Astrocyte (in vitro differentiated cells and primary cell): ENCODE data around the gene PITPNB. TPM values are rescaled to one million over a fixed set of nuclear protein-coding genes. Genes with fewer than 3 reads are reported as not detected.

ENCODE experiments used
- DNase-seq: peaks from one replicate; pipeline ENCODE4 v3.0.0-alpha.2; 2010; ENCODE audit warnings: low read depth
- FAIRE-seq: peaks from 2 replicates; lab custom pipeline; 2011; peaks lifted over from hg19 to GRCh38; lab: Jason Lieb, UNC
- H2AFZ ChIP-seq: 2 replicates; pipeline ENCODE4 v1.6.0; 2012; ENCODE audit warnings: low read depth, low read length, inconsistent platforms
- H3K27ac ChIP-seq: 2 replicates; pipeline ENCODE4 v1.5.1; 2011; ENCODE audit warnings: low read depth, low read length, inconsistent platforms
- H3K27me3 ChIP-seq: 2 replicates; pipeline ENCODE4 v1.6.0; 2011; ENCODE audit warnings: low read length, inconsistent platforms; ENCODE audit not compliant: insufficient read depth
- H3K36me3 ChIP-seq: 2 replicates; pipeline ENCODE4 v1.5.1; 2011; ENCODE audit warnings: low read length, inconsistent platforms; ENCODE audit not compliant: insufficient read depth
- H3K4me1 ChIP-seq: 2 replicates; pipeline ENCODE4 v1.5.1; 2011; ENCODE audit warnings: low read length, inconsistent platforms; ENCODE audit not compliant: insufficient read depth
- H3K4me2 ChIP-seq: 2 replicates; pipeline ENCODE4 v1.6.0; 2012; ENCODE audit warnings: low read length, inconsistent platforms
- H3K4me3 ChIP-seq: 2 replicates; pipeline ENCODE4 v1.5.1; 2011; ENCODE audit warnings: low read depth, mild to moderate bottlenecking, low read length, inconsistent platforms; ENCODE audit not compliant: insufficient read depth
- H3K79me2 ChIP-seq: 2 replicates; pipeline ENCODE4 v1.6.0; 2012; ENCODE audit warnings: mild to moderate bottlenecking, low read length, inconsistent platforms; ENCODE audit not compliant: insufficient read depth
- H3K9ac ChIP-seq: 2 replicates; pipeline ENCODE4 v1.6.0; 2012; ENCODE audit warnings: mild to moderate bottlenecking, low read length, inconsistent platforms
- H3K9me3 ChIP-seq: 2 replicates; pipeline ENCODE4 v1.5.1; 2012; ENCODE audit warnings: low read depth, mild to moderate bottlenecking, low read length, inconsistent platforms; ENCODE audit not compliant: insufficient read depth
- H4K20me1 ChIP-seq: 2 replicates; pipeline ENCODE4 v1.6.0; 2012; ENCODE audit warnings: low read length, inconsistent platforms; ENCODE audit not compliant: insufficient read depth
- H3K27ac Mint-ChIP-seq: one replicate; pipeline ENCODE4 v1.8.0; 2021; ENCODE audit warnings: mild to moderate bottlenecking, mixed read lengths; ENCODE audit not compliant: unreplicated experiment
- H3K27me3 Mint-ChIP-seq: one replicate; pipeline ENCODE4 v1.8.0; 2021; ENCODE audit warnings: low read depth, mixed read lengths; ENCODE audit not compliant: unreplicated experiment
- H3K36me3 Mint-ChIP-seq: one replicate; pipeline ENCODE4 v1.8.0; 2021; ENCODE audit warnings: low read depth, mixed read lengths; ENCODE audit not compliant: unreplicated experiment
- H3K4me1 Mint-ChIP-seq: one replicate; pipeline ENCODE4 v1.8.0; 2021; ENCODE audit warnings: low read depth, mixed read lengths; ENCODE audit not compliant: unreplicated experiment
- H3K4me3 Mint-ChIP-seq: one replicate; pipeline ENCODE4 v1.8.0; 2021; ENCODE audit warnings: mild to moderate bottlenecking, moderate library complexity, mixed read lengths; ENCODE audit not compliant: unreplicated experiment
- H3K9me3 Mint-ChIP-seq: one replicate; pipeline ENCODE4 v1.8.0; 2021; ENCODE audit warnings: mild to moderate bottlenecking, mixed read lengths; ENCODE audit not compliant: unreplicated experiment
- CTCF ChIP-seq: IDR thresholded peaks from 2 replicates; pipeline ENCODE4 v1.5.1; 2011; ENCODE audit warnings: low read depth, mild to moderate bottlenecking, inconsistent platforms, low read length, moderate library complexity; ENCODE audit not compliant: insufficient read depth
- EZH2 ChIP-seq: IDR thresholded peaks from 2 replicates; pipeline ENCODE4 v1.6.1; 2012; ENCODE audit warnings: mild to moderate bottlenecking, low read length, inconsistent platforms; ENCODE audit not compliant: insufficient read depth
- total RNA-seq: library from RNA; stranded (reverse); gene quantifications from 2 replicates; pipeline ENCODE4 v1.2.1, GENCODE V29; 2021

The PITPNB gene
- total RNA-seq, 1 donor from 2014 or later = 90.6 TPM

- H3K9me3 Mint-ChIP-seq = no peaks in the 10 kb centered on the region
- no peak overlapping the region for H3K4me3 ChIP-seq
These were observed 110.4 kb downstream of the PITPNB start for GRCh38 chr22:27808451-27809225.

GRCh38 chr22:27805841-27806240, 113.2 kb downstream of the PITPNB start:
- peaks cover 17% of the 10 kb centered on the region for H3K27me3 Mint-ChIP-seq
- Histone ChIP-seq H3K9ac (no peak overlapping the region), H3K9me3 (no peaks in the 10 kb centered on the region), H3K4me1 (peaks cover 21% of the 10 kb centered on the region), H2AFZ (no peak overlapping the region), H4K20me1 (no peaks in the 10 kb centered on the region), H3K27me3 (no peaks in the 10 kb centered on the region), H3K36me3 (no peaks in the 10 kb centered on the region), H3K4me2 (no peak overlapping the region), H3K4me3 (no peak overlapping the region), H3K79me2 (peaks cover 17% of the 10 kb centered on the region), H3K27ac (no peak overlapping the region)
- TF ChIP-seq CTCF (no peak), EZH2 (no peak)
- DNase-seq (no peak), FAIRE-seq (no peak)
- no peak overlapping the region for H3K27ac Mint-ChIP-seq
- H3K9me3 Mint-ChIP-seq = no peaks in the 10 kb centered on the region
- peaks cover 27% of the 10 kb centered on the region for H3K4me1 Mint-ChIP-seq
- H3K4me3 Mint-ChIP-seq = no peak overlapping the region
- no peaks in the 10 kb centered on the region for H3K36me3 Mint-ChIP-seq

More at GRCh38 chr22:27808451-27809225, 110.4 kb downstream of the PITPNB start:
- Histone ChIP-seq H3K27ac (no peak overlapping the region), H3K9me3 (no peaks in the 10 kb centered on the region), H4K20me1 (no peaks in the 10 kb centered on the region), H3K4me2 (no peak overlapping the region), H3K27me3 (no peaks in the 10 kb centered on the region), H2AFZ (no peak overlapping the region), H3K4me1 (peaks cover 14% of the 10 kb centered on the region), H3K36me3 (no peaks in the 10 kb centered on the region), H3K79me2 (no peaks in the 10 kb centered on the region), H3K9ac (no peak overlapping the region)
- Mint-ChIP-seq H3K4me1 (peaks cover 26% of the 10 kb centered on the region), H3K36me3 (no peaks in the 10 kb centered on the region), H3K4me3 (no peak overlapping the region), H3K27ac (no peak overlapping the region), H3K27me3 (peaks cover 21% of the 10 kb centered on the region)
- no peak for DNase-seq
- no peak for FAIRE-seq
- no peak for TF ChIP-seq CTCF
- TF ChIP-seq EZH2 = no peak
